ENCODE measurements around the gene AKAP6. TPM values are rescaled to one million over a fixed set of nuclear protein-coding genes. Genes with fewer than 3 reads are reported as not detected.
A peak's percentile ranks its signal among the peaks of the same experiment; 100 is the strongest.
"Not testable (repeated sequence)": the region's sequence is repeated elsewhere in the genome, so short reads cannot be mapped to it uniquely, and the experiment has no call there.

The AKAP6 gene
- polyA plus RNA-seq, 1 donor, result 8.5 TPM

- H3K36me3 ChIP-seq (ENCODE audit: control insufficient read depth, insufficient read depth, low read length); DNase-seq; H3K4me1 ChIP-seq (ENCODE audit: control insufficient read depth, insufficient read depth, low read length); H3K4me3 ChIP-seq (ENCODE audit: low read length); H3K9me3 ChIP-seq (ENCODE audit: control insufficient read depth, low read depth, low read length); H3K27ac ChIP-seq (ENCODE audit: low read length); H3K27me3 ChIP-seq (ENCODE audit: control insufficient read depth, insufficient read depth, low read length): not testable (repeated sequence)
Observed at GRCh38 chr14:32793033-32793432, 463.9 kb downstream of the AKAP6 start.

GRCh38 chr14:32800320-32800719, 471.2 kb downstream of the AKAP6 start:
- Histone ChIP-seq H3K27me3 (ENCODE audit: control insufficient read depth, insufficient read depth, low read length) (no peaks in the 10 kb centered on the region), H3K4me1 (ENCODE audit: control insufficient read depth, insufficient read depth, low read length) (no peaks in the 10 kb centered on the region), H3K27ac (ENCODE audit: low read length) (no peak overlapping the region), H3K9me3 (ENCODE audit: control insufficient read depth, low read depth, low read length) (no peaks in the 10 kb centered on the region), H3K36me3 (ENCODE audit: control insufficient read depth, insufficient read depth, low read length) (no peaks in the 10 kb centered on the region), H3K4me3 (ENCODE audit: low read length) (no peak overlapping the region)
- no peak for DNase-seq
- 100% methylated on average over 1 of the region's 1 CpG for WGBS (ENCODE audit: insufficient coverage, low lambda C conversion rate)

GRCh38 chr14:32802295-32802694, 473.2 kb downstream of the AKAP6 start:
- Histone ChIP-seq H3K4me3 (ENCODE audit: low read length) (no peak overlapping the region), H3K36me3 (ENCODE audit: control insufficient read depth, insufficient read depth, low read length) (no peaks in the 10 kb centered on the region), H3K9me3 (ENCODE audit: control insufficient read depth, low read depth, low read length) (no peaks in the 10 kb centered on the region), H3K27me3 (ENCODE audit: control insufficient read depth, insufficient read depth, low read length) (no peaks in the 10 kb centered on the region), H3K27ac (ENCODE audit: low read length) (no peak overlapping the region), H3K4me1 (ENCODE audit: control insufficient read depth, insufficient read depth, low read length) (no peaks in the 10 kb centered on the region)
- DNase-seq, result no peak
- WGBS (ENCODE audit: insufficient coverage, low lambda C conversion rate), result 100% methylated on average over 1 of the region's 1 CpG

GRCh38 chr14:32805979-32806378, 476.9 kb downstream of the AKAP6 start:
- H3K27ac ChIP-seq (ENCODE audit: low read length), result no peak overlapping the region
- no peaks in the 10 kb centered on the region for H3K9me3 ChIP-seq (ENCODE audit: control insufficient read depth, low read depth, low read length)
- no peaks in the 10 kb centered on the region for H3K36me3 ChIP-seq (ENCODE audit: control insufficient read depth, insufficient read depth, low read length)
- no peaks in the 10 kb centered on the region for H3K27me3 ChIP-seq (ENCODE audit: control insufficient read depth, insufficient read depth, low read length)
- WGBS (ENCODE audit: insufficient coverage, low lambda C conversion rate), result 67% methylated on average over 1 of the region's 2 CpGs
- DNase-seq, result no peak
- H3K4me1 ChIP-seq (ENCODE audit: control insufficient read depth, insufficient read depth, low read length), result no peaks in the 10 kb centered on the region
- H3K4me3 ChIP-seq (ENCODE audit: low read length), result no peak overlapping the region

GRCh38 chr14:32808644-32809043, 479.5 kb downstream of the AKAP6 start:
- Histone ChIP-seq H3K27ac (ENCODE audit: low read length) (no peak overlapping the region), H3K27me3 (ENCODE audit: control insufficient read depth, insufficient read depth, low read length) (no peaks in the 10 kb centered on the region), H3K4me3 (ENCODE audit: low read length) (no peak overlapping the region), H3K9me3 (ENCODE audit: control insufficient read depth, low read depth, low read length) (no peaks in the 10 kb centered on the region), H3K36me3 (ENCODE audit: control insufficient read depth, insufficient read depth, low read length) (no peaks in the 10 kb centered on the region), H3K4me1 (ENCODE audit: control insufficient read depth, insufficient read depth, low read length) (no peaks in the 10 kb centered on the region)
- 33% methylated on average over 1 of the region's 4 CpGs for WGBS (ENCODE audit: insufficient coverage, low lambda C conversion rate)
- DNase-seq, result peak; percentile 9 to 19

GRCh38 chr14:32809255-32809654, 480.2 kb downstream of the AKAP6 start:
- DNase-seq, result no peak
- Histone ChIP-seq H3K36me3 (ENCODE audit: control insufficient read depth, insufficient read depth, low read length) (no peaks in the 10 kb centered on the region), H3K27me3 (ENCODE audit: control insufficient read depth, insufficient read depth, low read length) (no peaks in the 10 kb centered on the region), H3K4me1 (ENCODE audit: control insufficient read depth, insufficient read depth, low read length) (no peaks in the 10 kb centered on the region), H3K27ac (ENCODE audit: low read length) (no peak overlapping the region), H3K9me3 (ENCODE audit: control insufficient read depth, low read depth, low read length) (no peaks in the 10 kb centered on the region), H3K4me3 (ENCODE audit: low read length) (no peak overlapping the region)
- WGBS (ENCODE audit: insufficient coverage, low lambda C conversion rate), result 0% methylated on average over 1 of the region's 2 CpGs

GRCh38 chr14:32813401-32813800, 484.3 kb downstream of the AKAP6 start:
- no peaks in the 10 kb centered on the region for H3K4me1 ChIP-seq (ENCODE audit: control insufficient read depth, insufficient read depth, low read length)
- no peaks in the 10 kb centered on the region for H3K27me3 ChIP-seq (ENCODE audit: control insufficient read depth, insufficient read depth, low read length)
- no peak overlapping the region for H3K27ac ChIP-seq (ENCODE audit: low read length)
- no peaks in the 10 kb centered on the region for H3K9me3 ChIP-seq (ENCODE audit: control insufficient read depth, low read depth, low read length)
- H3K4me3 ChIP-seq (ENCODE audit: low read length), result no peak overlapping the region
- H3K36me3 ChIP-seq (ENCODE audit: control insufficient read depth, insufficient read depth, low read length), result no peaks in the 10 kb centered on the region
- DNase-seq, result no peak
- WGBS (ENCODE audit: insufficient coverage, low lambda C conversion rate), result 80% methylated on average over 1 of the region's 4 CpGs

- Histone ChIP-seq H3K27me3 (ENCODE audit: control insufficient read depth, insufficient read depth, low read length) (no peaks in the 10 kb centered on the region), H3K36me3 (ENCODE audit: control insufficient read depth, insufficient read depth, low read length) (no peaks in the 10 kb centered on the region), H3K4me3 (ENCODE audit: low read length) (no peak overlapping the region), H3K4me1 (ENCODE audit: control insufficient read depth, insufficient read depth, low read length) (no peaks in the 10 kb centered on the region), H3K27ac (ENCODE audit: low read length) (no peak overlapping the region), H3K9me3 (ENCODE audit: control insufficient read depth, low read depth, low read length) (no peaks in the 10 kb centered on the region)
- WGBS (ENCODE audit: insufficient coverage, low lambda C conversion rate), result no CpG with 5 or more reads among the region's 1 CpG
- no peak for DNase-seq
Observed at GRCh38 chr14:32814721-32815120, 485.6 kb downstream of the AKAP6 start.

GRCh38 chr14:32816588-32816987, 487.5 kb downstream of the AKAP6 start:
- H3K4me1 ChIP-seq (ENCODE audit: control insufficient read depth, insufficient read depth, low read length), result no peaks in the 10 kb centered on the region
- no peaks in the 10 kb centered on the region for H3K36me3 ChIP-seq (ENCODE audit: control insufficient read depth, insufficient read depth, low read length)
- DNase-seq, result no peak
- no peaks in the 10 kb centered on the region for H3K27me3 ChIP-seq (ENCODE audit: control insufficient read depth, insufficient read depth, low read length)
- H3K4me3 ChIP-seq (ENCODE audit: low read length), result no peak overlapping the region
- H3K27ac ChIP-seq (ENCODE audit: low read length), result no peak overlapping the region
- no peaks in the 10 kb centered on the region for H3K9me3 ChIP-seq (ENCODE audit: control insufficient read depth, low read depth, low read length)

GRCh38 chr14:32817780-32818179, 488.7 kb downstream of the AKAP6 start:
- Histone ChIP-seq H3K4me3 (ENCODE audit: low read length) (no peak overlapping the region), H3K36me3 (ENCODE audit: control insufficient read depth, insufficient read depth, low read length) (no peaks in the 10 kb centered on the region), H3K9me3 (ENCODE audit: control insufficient read depth, low read depth, low read length) (no peaks in the 10 kb centered on the region), H3K27me3 (ENCODE audit: control insufficient read depth, insufficient read depth, low read length) (no peaks in the 10 kb centered on the region), H3K27ac (ENCODE audit: low read length) (no peak overlapping the region), H3K4me1 (ENCODE audit: control insufficient read depth, insufficient read depth, low read length) (no peaks in the 10 kb centered on the region)
- 81% methylated on average over 2 of the region's 2 CpGs for WGBS (ENCODE audit: insufficient coverage, low lambda C conversion rate)
- no peak for DNase-seq

- WGBS (ENCODE audit: insufficient coverage, low lambda C conversion rate), result no CpG with 5 or more reads among the region's 4 CpGs
Observed at GRCh38 chr14:32818581-32818980, 489.5 kb downstream of the AKAP6 start.

More at GRCh38 chr14:32818581-32818980, 489.5 kb downstream of the AKAP6 start:
- no peak for DNase-seq
- Histone ChIP-seq H3K27ac (ENCODE audit: low read length) (no peak overlapping the region), H3K36me3 (ENCODE audit: control insufficient read depth, insufficient read depth, low read length) (no peaks in the 10 kb centered on the region), H3K9me3 (ENCODE audit: control insufficient read depth, low read depth, low read length) (no peaks in the 10 kb centered on the region), H3K4me1 (ENCODE audit: control insufficient read depth, insufficient read depth, low read length) (no peaks in the 10 kb centered on the region), H3K4me3 (ENCODE audit: low read length) (no peak overlapping the region), H3K27me3 (ENCODE audit: control insufficient read depth, insufficient read depth, low read length) (no peaks in the 10 kb centered on the region)

All from large intestine (tissue), 3 donors.